Measurements from ENCODE around the gene CYP4B1.

GRCh38 chr1:46768445-46768844 lies 30.4 kb upstream of the CYP4B1 start:
- no peak for TF ChIP-seq CTCF (IDR thresholded peaks at IDR 0.05)
- no peak for TF ChIP-seq EZH2 (IDR thresholded peaks at IDR 0.05)
- TF ChIP-seq EZH2phosphoT487 (IDR thresholded peaks at IDR 0.05), result no peak

All from neural progenitor cell (in vitro differentiated cells).